Prostate gland (tissue), 2 donors: ENCODE results near the gene CHCHD3.

Source experiments
- CTCF ChIP-seq, 4 experiments: fragments of 200-600 bp in 2 of 4; fragments of 450-650 bp in 2 of 4; sonication (generic) in 2 of 4; IDR thresholded peaks; 1 replicate in 3 of 4; 2 replicates in 1 of 4; pipeline ENCODE4 v1.5.1; 2016 to 2019; ENCODE audit warnings: antibody characterized with exemption in 4 of 4, mild to moderate bottlenecking in 2 of 4, moderate library complexity in 2 of 4
- POLR2A ChIP-seq: fragments of 450-650 bp; IDR thresholded peaks from one replicate; pipeline ENCODE4 v1.6.1; 2016; ENCODE audit warnings: antibody characterized with exemption, mild to moderate bottlenecking
- POLR2AphosphoS5 ChIP-seq: sonication (generic); formaldehyde crosslinking; IDR thresholded peaks from one replicate; pipeline ENCODE4 v1.6.1; 2017; ENCODE audit warnings: antibody characterized with exemption

GRCh38 chr7:132876576-132876975 is 205.3 kb downstream of the CHCHD3 start:
- TF ChIP-seq CTCF (IDR thresholded peaks at IDR 0.05) (no peak), POLR2A (no peak), POLR2AphosphoS5 (no peak)
